HG03045 (cell line): ENCODE data around the gene LLGL2.

Source experiments
- ATAC-seq: cut with Tn5 transposase; IDR thresholded peaks from one replicate; pipeline ENCODE4 v1.9.1; 2021; ENCODE audit warnings: mild to moderate bottlenecking, moderate library complexity; ENCODE audit not compliant: unreplicated experiment

LLGL2 gene

GRCh38 chr17:75492555-75493168, 32.8 kb upstream of the LLGL2 start:
- no peak for ATAC-seq

GRCh38 chr17:75493476-75494129, 31.9 kb upstream of the LLGL2 start:
- ATAC-seq: no peak

- no peak for ATAC-seq
Measured at GRCh38 chr17:75494326-75494877, 31.1 kb upstream of the LLGL2 start.

- ATAC-seq: no peak
Measured at GRCh38 chr17:75496005-75496404, 29.5 kb upstream of the LLGL2 start.

GRCh38 chr17:75498039-75498725, 27.3 kb upstream of the LLGL2 start:
- no peak for ATAC-seq

GRCh38 chr17:75498726-75499213, 26.7 kb upstream of the LLGL2 start:
- no peak for ATAC-seq

- ATAC-seq: no peak
Measured at GRCh38 chr17:75499313-75500022, 26.0 kb upstream of the LLGL2 start.

GRCh38 chr17:75500419-75501216, 24.9 kb upstream of the LLGL2 start:
- ATAC-seq: no peak

GRCh38 chr17:75501378-75502071, 24.0 kb upstream of the LLGL2 start:
- ATAC-seq: no peak

GRCh38 chr17:75502072-75502720, 23.3 kb upstream of the LLGL2 start:
- no peak for ATAC-seq

GRCh38 chr17:75502721-75503329, 22.7 kb upstream of the LLGL2 start:
- ATAC-seq: no peak

- ATAC-seq: no peak
Measured at GRCh38 chr17:75503337-75503950, 22.1 kb upstream of the LLGL2 start.

GRCh38 chr17:75503976-75504346, 21.5 kb upstream of the LLGL2 start:
- no peak for ATAC-seq

GRCh38 chr17:75504347-75505151, 20.9 kb upstream of the LLGL2 start:
- no peak for ATAC-seq

GRCh38 chr17:75505152-75505409, 20.4 kb upstream of the LLGL2 start:
- ATAC-seq: no peak

- no peak for ATAC-seq
Measured at GRCh38 chr17:75505640-75506039, 19.9 kb upstream of the LLGL2 start.

GRCh38 chr17:75506134-75506533, 19.4 kb upstream of the LLGL2 start:
- ATAC-seq: no peak

- ATAC-seq: no peak
Measured at GRCh38 chr17:75506888-75507287, 18.6 kb upstream of the LLGL2 start.
